Ascending aorta (tissue), 2 donors: Measurements from ENCODE around the gene NEDD8. TPM values are rescaled to one million over a fixed set of nuclear protein-coding genes. Genes with fewer than 3 reads are reported as not detected.

Experiments
- DNase-seq, 2 donors: peaks; one replicate each; pipeline ENCODE4 v3.0.0-alpha.2; 2019; ENCODE audit warnings: low spot score in 2 of 2
- H3K27ac ChIP-seq, 2 donors: fragments of 200-600 bp; sonication (generic); one replicate each; pipeline ENCODE4 v1.5.1; 2016 to 2017; ENCODE audit warnings: mild to moderate bottlenecking in 1 of 2
- H3K27me3 ChIP-seq: fragments of 200-600 bp; sonication (generic); one replicate; pipeline ENCODE4 v1.5.1; 2017
- H3K36me3 ChIP-seq, 2 donors: fragments of 200-600 bp; sonication (generic); one replicate each; pipeline ENCODE4 v1.5.1; 2016
- H3K4me1 ChIP-seq, 2 donors: fragments of 200-600 bp; sonication (generic); one replicate each; pipeline ENCODE4 v1.5.1; 2016 to 2017; ENCODE audit warnings: mild to moderate bottlenecking in 1 of 2
- H3K4me3 ChIP-seq, 2 donors: fragments of 200-600 bp; sonication (generic); one replicate each; pipeline ENCODE4 v1.5.1; 2016 to 2017; ENCODE audit warnings: mild to moderate bottlenecking in 1 of 2
- H3K9me3 ChIP-seq, 2 donors: fragments of 200-600 bp; sonication (generic); one replicate each; pipeline ENCODE4 v1.5.1; 2016
- intact Hi-C: fragments of 100-400 bp; cut with DNase I; formaldehyde crosslinking; loops from one replicate; pipeline ENCODE4 v1.15.1; 2023
- total RNA-seq: library from RNA; depleted of rRNA; stranded (reverse); fragments of >200 nt; gene quantifications from one replicate; pipeline ENCODE4 v1.1.0, GENCODE V29; 2016
- TF ChIP-seq, protein P1 (sequence below), 3 experiments: fragments of 200-600 bp in 2 of 3; fragments of 450-650 bp in 1 of 3; sonication (generic) in 2 of 3; IDR thresholded peaks; one replicate each; pipeline ENCODE4 v1.5.1; 2016 to 2019; ENCODE audit warnings: antibody characterized with exemption in 3 of 3, mild to moderate bottlenecking in 1 of 3, moderate library complexity in 1 of 3

Gene NEDD8
- total RNA-seq, 1 donor from 2014 or later = 72.8 TPM

DNA sequence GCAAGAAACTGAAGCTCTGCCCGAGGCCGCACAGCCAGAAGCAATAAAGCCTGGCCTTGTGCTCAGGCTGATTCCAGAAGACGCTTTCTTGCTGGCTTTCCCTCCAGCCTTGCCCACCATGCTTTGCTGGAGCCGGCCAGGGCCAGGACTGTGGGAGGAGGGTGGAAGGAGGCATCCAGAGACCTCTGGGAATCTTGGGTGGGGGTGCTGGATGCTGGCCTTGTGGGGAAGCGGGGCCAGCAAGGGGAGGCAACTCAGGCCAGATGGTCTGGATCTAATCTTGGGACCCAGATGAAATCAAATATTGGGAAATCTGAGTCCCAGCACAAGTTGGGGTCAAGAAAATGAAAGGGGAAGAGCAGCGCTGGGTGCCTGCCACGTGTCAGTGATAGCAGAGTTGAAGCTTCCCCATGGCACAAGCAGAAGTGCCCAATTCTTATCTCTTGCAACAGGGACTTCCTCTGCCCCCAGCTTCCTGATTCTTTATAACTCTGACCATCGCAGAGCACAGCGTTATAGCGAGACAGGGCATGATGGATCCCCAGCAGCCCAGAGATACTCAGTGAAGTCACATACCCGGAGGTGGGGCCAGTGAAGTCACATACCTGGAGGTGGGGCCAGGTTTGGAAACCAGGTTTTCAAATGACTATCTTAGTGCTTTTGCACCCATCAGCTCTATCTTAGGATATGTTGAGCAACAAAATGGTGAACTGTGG is 45.6 kb upstream of the NEDD8 start:
- Histone ChIP-seq H3K4me1 (no peaks in the 10 kb centered on the region), H3K36me3 (no peaks in the 10 kb centered on the region), H3K9me3 (no peaks in the 10 kb centered on the region), H3K4me3 (no peak overlapping the region), H3K27ac (no peak overlapping the region), H3K27me3 (no peaks in the 10 kb centered on the region)
- TF ChIP-seq, protein P1, sequence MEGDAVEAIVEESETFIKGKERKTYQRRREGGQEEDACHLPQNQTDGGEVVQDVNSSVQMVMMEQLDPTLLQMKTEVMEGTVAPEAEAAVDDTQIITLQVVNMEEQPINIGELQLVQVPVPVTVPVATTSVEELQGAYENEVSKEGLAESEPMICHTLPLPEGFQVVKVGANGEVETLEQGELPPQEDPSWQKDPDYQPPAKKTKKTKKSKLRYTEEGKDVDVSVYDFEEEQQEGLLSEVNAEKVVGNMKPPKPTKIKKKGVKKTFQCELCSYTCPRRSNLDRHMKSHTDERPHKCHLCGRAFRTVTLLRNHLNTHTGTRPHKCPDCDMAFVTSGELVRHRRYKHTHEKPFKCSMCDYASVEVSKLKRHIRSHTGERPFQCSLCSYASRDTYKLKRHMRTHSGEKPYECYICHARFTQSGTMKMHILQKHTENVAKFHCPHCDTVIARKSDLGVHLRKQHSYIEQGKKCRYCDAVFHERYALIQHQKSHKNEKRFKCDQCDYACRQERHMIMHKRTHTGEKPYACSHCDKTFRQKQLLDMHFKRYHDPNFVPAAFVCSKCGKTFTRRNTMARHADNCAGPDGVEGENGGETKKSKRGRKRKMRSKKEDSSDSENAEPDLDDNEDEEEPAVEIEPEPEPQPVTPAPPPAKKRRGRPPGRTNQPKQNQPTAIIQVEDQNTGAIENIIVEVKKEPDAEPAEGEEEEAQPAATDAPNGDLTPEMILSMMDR (IDR thresholded peaks at IDR 0.05) = no peak
- intact Hi-C loops = no loop called here
- DNase-seq = no peak

DNA sequence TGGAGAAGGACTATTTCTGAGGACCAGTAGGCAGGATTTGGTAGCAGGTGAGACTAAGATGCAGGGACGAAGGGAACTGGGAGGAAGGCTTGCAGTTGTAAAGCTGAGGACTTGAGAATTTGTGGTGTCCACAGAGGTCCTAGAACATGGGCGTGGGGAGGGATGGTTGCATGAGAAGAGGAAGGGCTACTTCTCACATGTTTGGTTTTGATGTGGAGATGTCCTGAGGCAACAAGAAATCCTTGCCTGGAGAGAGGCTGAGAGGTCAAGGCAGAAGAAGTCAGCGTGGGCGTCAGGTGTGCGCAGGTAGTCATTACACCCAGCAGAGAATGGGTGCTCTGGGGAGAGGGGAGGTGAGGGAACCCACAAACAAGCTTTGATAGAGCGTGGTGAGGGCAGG is 44.9 kb upstream of the NEDD8 start:
- Histone ChIP-seq H3K27ac (no peak overlapping the region), H3K9me3 (no peaks in the 10 kb centered on the region), H3K4me1 (peaks cover 0 to under 1% of the 10 kb centered on the region in 2 donors)

DNA sequence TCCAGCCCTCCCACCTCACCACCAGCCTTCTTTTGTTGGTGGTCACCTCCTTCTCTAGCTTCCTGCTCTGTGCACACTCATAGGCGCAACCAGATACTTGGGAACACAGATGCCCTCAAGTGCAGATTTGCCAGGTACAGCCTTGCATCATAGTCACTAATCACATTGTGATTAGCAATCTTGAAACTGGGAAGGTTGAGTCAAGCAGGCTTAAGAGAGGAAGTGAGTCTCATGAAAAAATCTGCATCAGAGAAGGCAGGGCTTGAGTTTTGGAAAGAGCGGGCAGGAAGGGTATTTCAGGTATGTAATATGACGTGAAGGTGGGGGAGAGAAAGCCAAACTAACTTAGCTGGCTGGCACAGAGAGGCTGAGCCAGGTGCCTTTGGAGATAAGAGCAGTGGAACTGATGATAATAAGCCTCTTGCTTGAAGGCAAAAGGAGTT is 42.0 kb upstream of the NEDD8 start:
- DNase-seq = no peak
- Histone ChIP-seq H3K36me3 (peaks cover 0 to 6% of the 10 kb centered on the region in 2 donors), H3K9me3 (no peaks in the 10 kb centered on the region), H3K4me3 (no peak overlapping the region), H3K4me1 (peaks cover 0 to 8% of the 10 kb centered on the region in 2 donors), H3K27me3 (no peaks in the 10 kb centered on the region), H3K27ac (no peak overlapping the region)
- intact Hi-C loops = loop anchor here (5.0 kb wide), 1 partner anchor 42 kb away; the partner anchor contains the start of genes GMPR2 and NEDD8
- TF ChIP-seq, protein P1 (IDR thresholded peaks at IDR 0.05) = no peak

More for the DNA sequence above, 44.9 kb upstream of the NEDD8 start:
- no peaks in the 10 kb centered on the region for H3K27me3 ChIP-seq
- intact Hi-C loops = no loop called here
- TF ChIP-seq, protein P1 (IDR thresholded peaks at IDR 0.05) = no peak
- H3K4me3 ChIP-seq = no peak overlapping the region
- no peak for DNase-seq
- no peaks in the 10 kb centered on the region for H3K36me3 ChIP-seq

DNA sequence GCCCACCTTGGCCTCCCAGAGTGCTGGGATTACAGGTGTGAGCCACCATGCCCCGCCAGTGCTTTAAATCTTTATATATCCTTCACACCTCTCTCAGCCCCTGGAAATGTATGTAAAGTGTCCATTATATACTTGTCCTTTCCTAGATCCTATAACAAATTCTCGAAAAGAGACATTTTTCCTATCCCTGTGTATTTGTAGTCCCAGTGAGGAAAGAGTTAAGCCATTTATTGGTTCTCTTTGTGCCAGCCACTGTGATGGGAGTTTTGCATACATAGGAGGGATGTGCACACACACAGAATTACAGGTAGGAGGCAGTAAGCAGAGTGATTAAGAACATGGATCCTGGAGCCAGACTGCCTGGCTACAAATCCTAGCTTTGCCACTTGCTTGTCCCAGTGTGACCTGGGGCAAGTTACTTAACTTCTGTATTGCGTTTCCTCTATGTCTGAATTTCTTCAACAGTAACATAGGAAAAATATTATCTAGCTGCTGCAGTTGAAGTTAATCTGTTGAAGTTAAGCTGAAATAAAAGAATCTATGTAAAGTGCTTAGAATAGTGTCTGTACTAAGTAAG is 41.3 kb upstream of the NEDD8 start:
- intact Hi-C loops = loop anchor here (5.0 kb wide), 1 partner anchor 41 kb away; the partner anchor contains the start of genes GMPR2 and NEDD8
- H3K4me1 ChIP-seq = peaks cover 0 to 8% of the 10 kb centered on the region in 2 donors
- H3K9me3 ChIP-seq = no peaks in the 10 kb centered on the region
- TF ChIP-seq, protein P1 (IDR thresholded peaks at IDR 0.05) = no peak
- no peaks in the 10 kb centered on the region for H3K27me3 ChIP-seq
- H3K36me3 ChIP-seq = peaks cover 0 to 12% of the 10 kb centered on the region in 2 donors
- no peak overlapping the region for H3K27ac ChIP-seq
- no peak for DNase-seq
- H3K4me3 ChIP-seq = no peak overlapping the region

DNA sequence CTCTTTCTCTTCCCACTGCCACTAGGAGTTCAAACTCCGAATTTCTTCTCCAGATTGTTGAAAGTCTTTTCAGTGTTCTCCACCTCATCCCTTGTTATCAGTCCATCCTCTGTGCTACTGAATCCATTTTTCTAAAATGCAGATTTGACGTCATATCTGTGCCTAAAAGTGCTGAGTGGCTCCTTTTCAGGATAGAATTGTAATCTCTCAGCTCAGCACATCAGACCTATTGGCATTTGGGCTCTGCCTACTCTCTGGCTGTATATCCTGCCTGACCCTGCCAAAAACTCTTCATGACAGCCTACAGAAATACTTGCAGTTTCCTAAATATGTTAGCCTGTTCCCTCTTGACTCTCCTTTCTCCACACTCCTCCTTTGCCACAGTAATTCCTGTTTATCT is 40.3 kb upstream of the NEDD8 start:
- Histone ChIP-seq H3K27me3 (no peaks in the 10 kb centered on the region), H3K36me3 (peaks cover 3 to 20% of the 10 kb centered on the region in 2 donors), H3K4me1 (peaks cover 0 to 8% of the 10 kb centered on the region in 2 donors), H3K9me3 (no peaks in the 10 kb centered on the region), H3K27ac (no peak overlapping the region), H3K4me3 (no peak overlapping the region)
- intact Hi-C loops = loop anchor here (5.0 kb wide), 1 partner anchor 40 kb away; the partner anchor contains the start of genes GMPR2 and NEDD8
- TF ChIP-seq, protein P1 (IDR thresholded peaks at IDR 0.05) = no peak
- no peak for DNase-seq
